ENCODE results near the gene ATP1B1.

- TF ChIP-seq POLR2A (IDR thresholded peaks at IDR 0.05; ENCODE audit: low read length) (no peak), GATA1 (IDR thresholded peaks at IDR 0.05; ENCODE audit: low read depth, low read length) (no peak)
Observed at GRCh38 chr1:169109561-169110134, 3.2 kb downstream of the ATP1B1 start.

Data from erythroblast (primary cell).